ENCODE results near the gene ZNF620. TPM values are rescaled to one million over a fixed set of nuclear protein-coding genes. Genes with fewer than 3 reads are reported as not detected.
A peak's percentile ranks its signal among the peaks of the same experiment; 100 is the strongest.

The ZNF620 gene
- total RNA-seq, 1 experiment from 2014 or later = 11.9 TPM

- Mint-ChIP-seq H3K9me3 (ENCODE audit: unreplicated experiment) (no peaks in the 10 kb centered on the region), H3K27me3 (ENCODE audit: insufficient read depth, unreplicated experiment) (no peaks in the 10 kb centered on the region), H3K4me3 (ENCODE audit: unreplicated experiment) (no peak overlapping the region), H3K36me3 (ENCODE audit: insufficient read depth, unreplicated experiment) (peaks cover 29% of the 10 kb centered on the region), H3K27ac (ENCODE audit: unreplicated experiment) (no peak overlapping the region), H3K4me1 (ENCODE audit: low read depth, unreplicated experiment) (no peaks in the 10 kb centered on the region)
- intact Hi-C loops (cut with micrococcal nuclease; ENCODE audit: unreplicated experiment) = no loop called here
- Histone ChIP-seq H3K27me3 (replicated peaks; ENCODE audit: control insufficient read depth, insufficient read depth, low read length) (no peaks in the 10 kb centered on the region), H3K4me1 (no peaks in the 10 kb centered on the region), H3K9me3 (no peaks in the 10 kb centered on the region), H3K36me3 (ENCODE audit: control insufficient read depth, insufficient read depth, low read length) (peaks cover 2% of the 10 kb centered on the region; the same call in 1 of the 2 replicates), H3K4me3 (ENCODE audit: low read depth, low read length) (no peak overlapping the region)
- no peak for TF ChIP-seq CTCF (IDR thresholded peaks at IDR 0.05; ENCODE audit: insufficient read depth in 1 of 2, low read depth in 1 of 2, low read length in 1 of 2, severe bottlenecking in 1 of 2, unreplicated experiment in 1 of 2)
- BruUV-seq (replicated peaks) = TSS peak; percentile 20
- no peak for DNase-seq
- CTCF ChIA-PET = no interaction called here
- POLR2A ChIA-PET = no interaction called here
Observed at GRCh38 chr3:40516201-40516600, 10.4 kb downstream of the ZNF620 start.

GRCh38 chr3:40518067-40518466 lies 12.2 kb downstream of the ZNF620 start:
- H3K27me3 ChIP-seq (replicated peaks; ENCODE audit: control insufficient read depth, insufficient read depth, low read length) = no peaks in the 10 kb centered on the region
- H3K4me1 ChIP-seq = no peaks in the 10 kb centered on the region
- no TSS peak for BruUV-seq (replicated peaks)
- no peak for DNase-seq
- Mint-ChIP-seq H3K27me3 (ENCODE audit: insufficient read depth, unreplicated experiment) (no peaks in the 10 kb centered on the region), H3K27ac (ENCODE audit: unreplicated experiment) (no peak overlapping the region), H3K9me3 (ENCODE audit: unreplicated experiment) (no peaks in the 10 kb centered on the region), H3K4me1 (ENCODE audit: low read depth, unreplicated experiment) (no peaks in the 10 kb centered on the region), H3K4me3 (ENCODE audit: unreplicated experiment) (no peak overlapping the region), H3K36me3 (ENCODE audit: insufficient read depth, unreplicated experiment) (peaks cover 23% of the 10 kb centered on the region)
- TF ChIP-seq CTCF (IDR thresholded peaks at IDR 0.05; ENCODE audit: insufficient read depth in 1 of 2, low read depth in 1 of 2, low read length in 1 of 2, severe bottlenecking in 1 of 2, unreplicated experiment in 1 of 2) = no peak
- no peaks in the 10 kb centered on the region for H3K36me3 ChIP-seq (ENCODE audit: control insufficient read depth, insufficient read depth, low read length)
- intact Hi-C loops (cut with micrococcal nuclease; ENCODE audit: unreplicated experiment) = no loop called here
- POLR2A ChIA-PET = no interaction called here
- no peak overlapping the region for H3K4me3 ChIP-seq (ENCODE audit: low read depth, low read length)
- CTCF ChIA-PET = no interaction called here
- H3K9me3 ChIP-seq = no peaks in the 10 kb centered on the region

- intact Hi-C loops (cut with micrococcal nuclease; ENCODE audit: unreplicated experiment) = no loop called here
- no peak for TF ChIP-seq CTCF (IDR thresholded peaks at IDR 0.05; ENCODE audit: insufficient read depth in 1 of 2, low read depth in 1 of 2, low read length in 1 of 2, severe bottlenecking in 1 of 2, unreplicated experiment in 1 of 2)
- Mint-ChIP-seq H3K9me3 (ENCODE audit: unreplicated experiment) (no peaks in the 10 kb centered on the region), H3K27ac (ENCODE audit: unreplicated experiment) (no peak overlapping the region), H3K36me3 (ENCODE audit: insufficient read depth, unreplicated experiment) (peaks cover 27% of the 10 kb centered on the region), H3K27me3 (ENCODE audit: insufficient read depth, unreplicated experiment) (no peaks in the 10 kb centered on the region), H3K4me1 (ENCODE audit: low read depth, unreplicated experiment) (no peaks in the 10 kb centered on the region), H3K4me3 (ENCODE audit: unreplicated experiment) (no peak overlapping the region)
- H3K4me1 ChIP-seq = no peaks in the 10 kb centered on the region
- no peak overlapping the region for H3K4me3 ChIP-seq (ENCODE audit: low read depth, low read length)
- H3K27me3 ChIP-seq (replicated peaks; ENCODE audit: control insufficient read depth, insufficient read depth, low read length) = no peaks in the 10 kb centered on the region
- CTCF ChIA-PET = no interaction called here
- DNase-seq = no peak
- H3K36me3 ChIP-seq (ENCODE audit: control insufficient read depth, insufficient read depth, low read length) = no peaks in the 10 kb centered on the region
- no peaks in the 10 kb centered on the region for H3K9me3 ChIP-seq
- no TSS peak for BruUV-seq (replicated peaks)
- POLR2A ChIA-PET = no interaction called here
Observed at GRCh38 chr3:40518848-40519247, 13.0 kb downstream of the ZNF620 start.
